ENCODE measurements around the gene IRAG1.
"Not testable (repeated sequence)": the region's sequence is repeated elsewhere in the genome, so short reads cannot be mapped to it uniquely, and the experiment has no call there.

Gene IRAG1

DNA sequence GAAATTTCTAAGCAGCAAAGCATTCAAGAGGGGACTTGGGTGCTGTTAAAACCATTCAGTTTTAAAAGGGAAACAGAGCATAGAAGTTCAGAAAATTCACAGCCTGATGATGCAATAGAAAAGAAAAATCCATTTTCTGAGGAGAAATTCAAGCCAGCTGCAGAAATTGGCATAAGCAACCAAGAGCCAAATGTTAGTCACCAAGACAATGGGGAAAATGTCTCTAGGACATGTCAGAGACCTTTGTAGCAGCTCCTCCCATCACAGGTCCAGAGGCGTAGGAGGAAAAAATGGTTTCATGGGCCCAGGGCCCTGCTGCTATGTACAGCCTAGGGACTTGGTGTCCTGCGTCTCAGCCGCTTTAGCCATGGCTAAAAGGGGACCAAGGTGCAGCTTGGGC lies 5.5 kb upstream of the IRAG1 start:
- DNase-seq, result no peak

GRCh38 chr11:10697323-10697620 lies 3.7 kb upstream of the IRAG1 start:
- DNase-seq, result no peak

- DNase-seq, result no peak
Measured at GRCh38 chr11:10696468-10697322, 3.1 kb upstream of the IRAG1 start.

DNA sequence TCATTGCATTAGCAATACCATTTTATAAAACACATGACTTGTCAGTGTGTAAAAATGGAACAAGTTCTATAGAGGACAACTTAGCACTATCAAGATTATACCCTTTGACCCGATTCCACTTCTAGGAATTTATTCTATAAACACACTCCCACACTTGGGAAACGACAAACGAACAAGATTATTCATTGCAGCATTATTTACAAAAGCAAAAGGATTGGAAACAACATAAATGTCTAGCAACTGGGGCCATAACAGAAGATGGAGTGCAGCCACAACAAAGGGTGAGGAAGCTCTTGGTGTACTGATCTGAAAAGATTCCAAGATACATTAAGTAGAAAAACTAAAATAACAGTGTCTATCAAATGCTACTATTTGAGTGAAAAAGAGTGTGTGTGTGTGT lies 2.3 kb upstream of the IRAG1 start:
- DNase-seq, result no peak

DNA sequence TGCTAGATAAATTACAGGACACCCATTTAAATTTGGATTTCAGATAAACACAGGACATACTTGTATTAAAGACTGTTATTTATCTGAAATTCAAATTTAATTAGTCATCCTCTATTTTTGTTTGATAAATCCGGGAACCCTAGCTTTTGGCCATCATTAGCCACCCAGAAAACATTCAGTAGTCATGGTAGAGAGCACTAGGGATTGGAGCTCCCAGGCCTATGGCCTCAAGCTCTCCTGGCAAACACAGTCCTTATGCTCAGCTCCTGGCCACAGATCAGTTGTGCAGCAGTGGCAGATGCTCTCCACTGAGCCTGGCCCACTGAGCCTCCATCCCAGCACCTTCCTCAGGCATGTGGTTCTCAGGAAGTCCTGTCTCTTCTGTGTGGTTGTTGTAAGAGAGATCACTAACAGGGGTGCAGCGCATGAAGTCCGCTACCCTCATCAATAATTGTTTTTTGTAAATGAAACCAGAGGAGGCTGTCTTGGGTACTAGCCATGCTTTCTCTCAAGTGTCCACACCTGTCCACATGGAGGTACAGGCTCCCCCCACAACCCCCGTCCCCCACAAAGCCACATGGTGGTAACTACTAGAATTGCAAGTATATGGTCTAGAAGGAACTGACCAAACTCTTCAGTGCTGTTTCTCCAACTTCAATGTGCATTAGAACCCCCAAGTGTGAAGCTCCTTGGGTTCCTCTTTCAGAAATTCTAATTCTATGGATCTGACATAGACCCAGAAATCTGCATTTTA lies 1.1 kb upstream of the IRAG1 start:
- DNase-seq, result no peak

DNA sequence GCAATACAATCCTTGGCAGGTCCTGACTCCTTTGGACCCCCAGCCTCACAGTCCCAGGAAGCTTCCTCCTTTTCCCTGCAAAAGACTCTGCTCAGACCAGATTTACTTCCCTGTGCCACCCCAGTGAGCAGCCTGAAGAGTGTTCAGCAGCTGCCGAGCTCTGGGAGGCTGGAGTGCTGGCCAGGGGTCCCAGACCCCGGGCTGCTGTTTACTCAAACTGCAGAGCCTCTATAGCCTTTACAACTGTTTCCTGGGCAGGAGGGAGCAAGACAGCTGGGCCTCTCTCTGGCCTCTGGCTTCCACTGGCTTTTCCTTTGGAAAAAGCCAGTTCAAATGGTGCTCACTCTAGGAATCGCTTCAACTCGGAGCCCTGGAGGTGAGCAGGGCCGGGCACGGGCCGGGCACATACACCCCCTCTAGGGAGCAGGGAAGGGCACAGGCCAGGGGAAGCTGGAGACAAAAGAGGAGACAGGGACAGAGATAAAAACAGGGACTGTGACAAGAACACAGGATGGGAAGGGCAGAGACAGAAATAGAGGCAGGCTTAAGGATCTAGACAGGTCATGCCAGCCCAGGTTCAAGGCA lies 932 bp downstream of the IRAG1 start:
- DNase-seq, result no peak

GRCh38 chr11:10688401-10688800 lies 5.2 kb downstream of the IRAG1 start:
- no peak for DNase-seq

DNA sequence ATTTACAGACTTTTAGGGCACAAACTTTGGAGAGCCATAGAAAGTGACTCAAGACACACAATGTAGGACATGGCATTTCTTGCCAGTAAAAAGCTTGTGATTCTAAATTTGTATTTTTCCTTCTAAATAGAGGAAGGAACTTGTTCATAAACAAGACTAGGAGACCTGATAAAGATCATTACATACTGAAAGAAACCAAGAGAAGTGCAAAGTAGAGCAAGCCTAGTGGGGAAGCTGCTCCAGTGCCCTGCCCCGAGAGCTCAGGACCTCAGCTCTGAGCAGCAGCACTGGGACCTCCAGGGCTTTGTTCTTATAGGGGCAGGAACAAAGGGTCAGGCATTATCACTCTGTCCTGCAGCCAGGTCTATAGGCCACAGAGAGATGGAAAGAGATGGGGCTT lies 7.2 kb downstream of the IRAG1 start:
- no peak for DNase-seq

DNA sequence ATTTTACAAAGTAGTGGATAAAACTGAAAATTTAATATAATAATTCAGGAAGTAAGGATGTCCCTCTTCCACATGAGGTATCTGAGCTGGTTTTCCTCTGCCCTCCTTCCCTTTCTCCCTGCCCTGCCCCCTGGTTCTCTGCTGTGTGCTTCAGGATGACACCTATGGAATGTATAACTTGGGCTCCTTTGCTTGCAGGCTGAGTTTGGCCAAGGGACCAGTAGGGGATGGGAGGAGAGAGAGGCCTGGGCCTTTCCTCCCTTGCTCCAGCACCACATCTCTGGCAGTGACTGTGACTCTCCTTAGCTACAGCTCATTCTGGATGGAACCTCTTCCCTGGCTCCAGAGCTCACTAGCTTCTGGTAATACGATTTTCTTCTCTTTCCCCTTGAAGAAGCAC lies 10.1 kb downstream of the IRAG1 start:
- DNase-seq, result no peak

DNA sequence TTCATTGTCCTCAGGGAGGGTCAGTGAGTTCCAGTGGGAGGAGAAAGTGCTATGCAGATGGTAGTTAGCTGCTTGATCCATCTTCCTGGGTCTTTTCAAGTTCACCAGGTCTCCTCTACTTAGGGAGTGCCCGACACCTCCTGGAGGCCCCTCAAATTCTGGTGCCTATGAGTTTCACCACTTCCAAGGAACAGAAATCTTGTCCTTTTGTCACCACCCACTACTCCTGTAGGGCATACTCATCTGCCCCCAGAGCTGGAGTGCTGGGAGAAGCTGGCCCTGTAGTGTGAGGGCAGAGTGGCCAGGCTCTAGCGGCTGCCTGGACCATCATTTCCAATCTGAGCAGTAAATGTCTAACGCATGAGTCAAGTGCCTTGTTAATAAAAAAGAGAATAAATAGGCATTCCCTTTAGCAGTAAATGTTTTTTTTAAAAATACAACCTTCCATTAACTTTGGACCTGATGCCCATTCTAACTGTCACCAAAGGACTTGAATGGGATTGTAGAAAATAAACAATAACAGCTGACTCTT lies 12.5 kb downstream of the IRAG1 start:
- DNase-seq, result no peak

DNA sequence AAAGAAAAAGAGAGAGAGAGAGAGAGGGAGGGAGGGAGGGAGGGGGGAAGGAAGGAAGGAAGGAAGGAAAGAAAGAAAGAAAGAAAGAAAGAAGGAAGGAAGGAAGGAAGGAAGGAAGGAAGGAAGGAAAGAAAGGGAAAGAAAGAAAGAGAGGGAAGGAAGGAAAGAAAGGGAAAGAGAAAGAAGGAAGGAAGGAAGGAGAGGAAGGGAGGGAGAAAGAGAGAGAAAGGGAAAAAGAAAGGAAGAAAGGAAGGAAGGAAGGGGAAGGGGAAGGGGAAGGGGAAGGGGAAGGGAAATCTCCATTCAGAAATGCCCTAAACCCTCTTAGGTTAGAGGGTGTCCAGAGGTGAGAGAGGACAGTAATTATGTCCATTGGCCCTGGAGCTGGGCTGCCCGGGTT lies 13.3 kb downstream of the IRAG1 start:
- DNase-seq, result not testable (repeated sequence)

DNA sequence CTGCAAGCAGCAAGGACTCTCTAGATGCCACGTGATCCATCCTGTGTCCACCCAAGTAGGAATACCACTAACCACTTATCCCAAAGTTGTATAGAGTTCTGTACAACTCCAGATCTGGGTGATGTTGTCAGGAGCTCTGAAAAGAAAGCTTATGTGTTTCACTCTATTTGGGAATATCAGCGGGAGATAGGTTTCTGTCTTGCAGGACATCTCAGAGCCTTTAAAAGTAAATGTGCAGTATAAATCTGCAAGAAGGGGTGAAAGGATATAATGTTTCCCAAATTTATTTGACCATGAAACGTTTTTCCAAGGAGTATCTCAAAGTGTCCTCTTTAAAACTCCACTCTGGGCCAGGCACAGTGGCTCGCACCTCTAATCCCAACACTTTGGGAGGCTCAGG lies 13.9 kb downstream of the IRAG1 start:
- DNase-seq, result no peak

DNA sequence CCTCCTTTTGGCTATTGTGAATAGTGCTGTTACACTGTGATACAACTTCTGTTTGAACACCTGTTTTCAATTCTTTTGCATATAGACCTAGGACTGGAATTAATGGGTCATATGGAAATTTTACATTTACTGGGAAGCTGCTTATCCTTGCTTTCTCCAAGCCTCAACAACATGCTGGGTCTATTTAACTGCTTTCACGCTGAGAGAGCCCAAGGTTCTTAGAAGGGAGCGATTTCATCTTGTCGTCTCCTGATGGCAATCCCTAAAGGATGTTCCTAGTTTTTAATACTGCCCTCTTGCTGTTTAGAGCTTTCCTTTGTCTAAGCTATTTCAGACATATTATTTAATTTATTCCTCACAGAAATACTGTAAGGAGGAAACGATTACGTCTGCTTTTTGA lies 15.5 kb downstream of the IRAG1 start:
- DNase-seq, result no peak

DNA sequence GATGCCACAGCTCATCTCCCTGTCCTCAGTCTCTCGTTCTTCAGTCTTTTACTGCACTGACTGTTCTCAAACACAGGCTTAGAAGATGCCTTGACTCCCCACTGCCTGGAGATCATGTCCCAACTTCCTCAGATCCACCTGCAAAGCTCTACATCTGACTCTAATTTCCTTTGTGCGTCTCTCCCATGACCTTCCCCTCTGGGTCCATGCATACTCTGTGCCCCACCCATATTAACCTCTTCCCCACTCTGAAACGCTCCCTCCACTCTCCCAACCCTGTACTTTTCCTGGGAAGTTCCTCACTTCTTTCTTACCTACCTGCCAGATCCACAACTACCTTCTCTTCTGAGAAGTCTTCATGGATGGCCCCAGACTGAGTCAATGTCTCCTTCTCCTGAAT lies 16.6 kb downstream of the IRAG1 start:
- no peak for DNase-seq

DNA sequence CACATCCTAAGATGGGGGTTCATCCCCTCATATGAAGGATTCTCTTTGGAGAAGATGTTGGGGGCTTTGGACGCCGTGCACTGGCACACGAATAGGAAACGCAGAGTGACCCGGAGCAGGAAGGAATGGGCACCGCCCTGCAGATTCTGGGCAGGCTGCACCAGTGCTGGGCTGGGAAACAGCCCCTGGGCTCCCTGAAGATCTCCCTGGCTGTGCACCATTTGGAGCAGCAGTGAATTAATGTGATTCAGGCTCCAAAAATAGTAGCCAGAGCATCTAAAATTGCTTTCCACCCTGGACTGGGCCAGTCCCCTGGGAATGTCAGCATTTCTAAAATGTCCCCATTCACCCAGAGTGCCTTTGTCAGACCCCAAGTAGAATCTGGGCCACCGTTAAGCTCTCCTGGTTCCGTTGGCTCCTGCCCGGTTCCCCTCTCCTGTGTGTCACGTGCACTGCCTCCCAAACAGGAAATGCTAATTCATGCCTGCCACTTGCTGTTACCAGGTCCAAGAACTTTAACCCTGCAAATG lies 18.6 kb downstream of the IRAG1 start:
- DNase-seq, result no peak

DNA sequence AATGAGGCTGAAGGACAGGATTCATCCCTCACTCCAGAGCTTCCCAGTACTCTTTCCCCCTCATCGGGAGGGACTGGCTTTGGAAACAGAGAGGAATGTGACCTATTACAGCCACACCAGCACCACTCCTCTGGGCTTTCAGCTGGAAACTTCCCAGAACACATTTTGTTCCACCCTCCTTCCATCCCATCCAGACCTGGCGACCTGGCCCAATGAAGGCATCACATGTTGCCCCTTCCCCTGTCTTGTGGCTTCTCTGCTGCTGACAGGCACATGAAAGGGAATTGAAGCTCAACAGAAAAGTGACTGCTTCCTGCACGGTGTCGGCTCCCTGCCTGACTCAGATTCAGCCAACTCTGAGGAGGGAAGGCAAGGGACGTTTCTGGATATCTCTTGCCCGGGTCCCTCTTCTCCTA lies 19.1 kb downstream of the IRAG1 start:
- no peak for DNase-seq

DNA sequence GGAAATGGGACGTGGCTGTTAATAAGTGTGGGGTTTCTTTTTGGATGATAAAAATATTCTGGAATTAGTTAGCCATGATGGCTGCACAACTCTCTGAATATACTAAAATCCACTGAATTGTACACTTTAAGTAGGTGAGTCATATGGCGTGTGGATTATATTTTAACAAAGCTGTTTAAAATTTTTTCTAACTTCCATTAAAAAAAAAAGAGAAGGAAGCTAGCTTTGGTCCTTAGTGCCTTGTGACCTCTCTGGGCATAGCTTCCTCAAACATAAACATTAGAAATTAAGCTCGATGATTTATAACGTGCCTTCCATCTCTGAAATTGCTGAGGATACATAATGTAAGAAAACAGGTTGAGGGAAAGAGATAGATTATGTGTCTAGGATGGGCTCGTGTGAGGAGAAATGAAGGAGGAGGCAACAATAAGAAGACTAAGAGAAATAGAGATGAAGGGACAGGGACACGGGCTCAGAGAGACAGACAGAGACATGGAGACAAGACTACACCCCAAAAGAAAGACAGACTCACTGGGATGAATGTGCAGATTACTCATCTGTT lies 20.0 kb downstream of the IRAG1 start:
- no peak for DNase-seq

DNA sequence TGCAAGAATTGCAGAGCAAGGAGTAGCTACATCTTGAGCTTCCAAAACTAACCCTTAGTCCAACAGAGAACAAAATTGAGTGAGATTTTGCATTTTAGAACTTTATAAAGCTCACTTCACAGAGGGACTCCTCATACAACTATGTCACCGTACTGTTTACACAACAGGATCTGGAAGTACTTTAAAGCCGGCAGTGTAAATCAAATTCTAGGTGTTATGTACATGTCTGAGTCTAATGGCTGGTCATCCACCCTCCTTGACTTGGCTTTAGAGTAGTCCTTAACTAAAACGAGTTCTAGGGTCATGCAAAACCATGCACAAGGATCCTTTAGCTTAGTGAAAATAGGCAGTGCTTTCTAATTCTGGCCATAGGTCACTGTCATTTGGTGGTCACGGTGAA lies 23.5 kb downstream of the IRAG1 start:
- no peak for DNase-seq

DNA sequence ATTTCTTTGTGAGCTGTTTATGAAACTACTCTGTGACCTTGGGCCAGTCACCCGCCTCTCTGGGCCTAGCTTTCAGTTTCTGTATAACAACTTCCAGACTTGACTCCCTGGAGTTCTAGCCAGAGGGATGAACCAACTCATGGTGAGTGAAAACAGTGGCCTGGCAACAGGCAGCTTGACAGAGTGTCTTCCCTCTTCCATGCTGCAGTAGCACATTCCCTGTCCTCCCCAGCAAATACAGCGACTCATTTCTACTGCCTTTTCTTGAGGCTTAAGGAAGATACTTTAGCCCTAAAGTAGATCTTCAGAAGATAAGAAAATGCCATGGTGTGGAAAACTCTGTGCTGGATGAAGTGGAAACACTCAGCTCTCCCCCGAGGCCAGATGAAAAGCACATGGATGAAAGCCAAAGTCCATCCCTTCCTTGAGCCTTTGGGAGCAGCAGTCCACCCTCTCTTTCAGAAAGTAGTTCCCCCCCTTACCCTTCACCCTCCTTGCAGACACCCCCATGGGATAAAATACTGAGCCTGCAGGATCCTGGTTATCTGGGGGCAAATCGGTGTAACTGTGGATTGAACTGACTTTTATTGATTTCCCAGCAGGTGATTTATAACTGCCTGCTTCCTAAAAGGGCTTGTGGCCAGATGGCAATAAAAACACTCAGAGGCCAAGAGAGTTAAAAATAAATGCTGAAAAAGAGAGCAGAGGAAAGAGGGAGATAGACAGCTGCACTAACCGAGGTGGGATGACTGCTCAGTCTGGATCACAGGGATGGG lies 24.1 kb downstream of the IRAG1 start:
- DNase-seq, result no peak

DNA sequence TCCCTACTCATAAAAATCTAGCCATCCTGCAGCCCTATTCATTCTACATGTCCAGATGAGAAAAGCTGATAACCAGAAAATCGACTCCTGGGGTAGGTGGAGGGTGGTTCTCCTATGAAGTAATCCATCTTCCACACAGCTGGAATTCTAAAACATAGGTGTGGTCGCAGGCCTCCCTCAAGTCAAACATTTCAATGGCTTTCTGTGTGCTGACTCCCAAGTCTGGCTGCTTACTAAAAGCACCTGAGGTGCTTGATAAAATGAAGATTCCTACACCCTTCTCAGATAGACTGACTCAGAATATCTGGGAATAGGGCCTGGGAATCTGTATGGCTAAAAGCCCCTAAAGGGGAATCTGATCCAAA lies 26.1 kb downstream of the IRAG1 start:
- no peak for DNase-seq

GRCh38 chr11:10666556-10667520 lies 26.7 kb downstream of the IRAG1 start:
- no peak for DNase-seq

Data from NCI-H1436 treated with DMSO at 0.1 percent for 48 hours (cell line).